GM19395 (cell line): ENCODE measurements around the gene HOXD1.

ENCODE experiments used
- ATAC-seq: cut with Tn5 transposase; IDR thresholded peaks from one replicate; pipeline ENCODE4 v1.9.1; 2021; ENCODE audit warnings: mild to moderate bottlenecking, moderate library complexity; ENCODE audit not compliant: unreplicated experiment

HOXD1 gene

DNA sequence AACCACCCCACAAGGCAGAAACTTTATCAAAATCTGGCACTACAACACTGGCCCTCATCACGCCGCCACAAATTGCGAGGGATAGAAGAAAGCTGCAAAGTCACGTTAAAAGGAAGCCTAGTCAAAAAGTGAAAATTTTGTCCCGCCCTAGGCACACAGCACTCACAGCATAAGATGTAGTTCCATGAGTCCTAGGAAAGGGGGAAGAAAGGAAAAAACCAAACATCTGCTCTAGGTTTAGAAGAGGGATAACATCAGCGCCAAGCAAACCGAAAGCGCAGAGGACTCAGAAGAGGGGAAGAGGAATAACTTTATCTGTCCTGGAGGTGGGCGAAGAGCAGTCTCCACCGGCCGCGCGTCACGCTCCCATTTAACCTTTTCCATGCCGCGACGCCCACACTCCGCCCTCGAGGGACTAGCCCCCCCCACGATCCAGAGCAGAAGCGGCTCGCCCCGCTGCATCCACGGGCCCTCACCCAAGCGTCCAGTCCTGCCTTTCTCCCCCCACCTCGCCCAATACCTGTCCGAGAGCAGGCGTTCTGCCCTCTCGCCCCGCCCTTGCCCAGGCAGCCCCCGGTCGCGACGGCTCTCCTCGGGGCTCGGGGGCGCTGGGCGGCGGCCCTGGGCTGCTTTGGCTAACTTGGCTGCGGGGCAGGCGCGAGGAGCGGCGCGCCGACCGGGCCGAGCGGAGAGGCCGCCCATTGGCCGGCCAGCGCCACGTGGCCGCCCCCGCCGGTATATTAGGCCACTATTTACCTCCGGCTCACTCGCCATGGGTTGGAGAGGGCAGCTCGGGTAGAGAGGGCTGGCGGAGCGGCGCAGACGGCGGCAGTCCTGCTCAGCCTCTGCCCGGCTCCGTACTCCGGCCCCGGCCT lies at the start of gene HOXD1:
Gene HOXD1 (plus strand): TSS at position 770 of the 875 bp plus-strand sequence. CDS start 134 bp downstream, outside the sequence.
- ATAC-seq, result no peak

GRCh38 chr2:176138923-176139660 lies 49.4 kb upstream of the HOXD1 start:
- no peak for ATAC-seq

- ATAC-seq, result no peak
Measured at GRCh38 chr2:176139661-176140512, 48.6 kb upstream of the HOXD1 start.

DNA sequence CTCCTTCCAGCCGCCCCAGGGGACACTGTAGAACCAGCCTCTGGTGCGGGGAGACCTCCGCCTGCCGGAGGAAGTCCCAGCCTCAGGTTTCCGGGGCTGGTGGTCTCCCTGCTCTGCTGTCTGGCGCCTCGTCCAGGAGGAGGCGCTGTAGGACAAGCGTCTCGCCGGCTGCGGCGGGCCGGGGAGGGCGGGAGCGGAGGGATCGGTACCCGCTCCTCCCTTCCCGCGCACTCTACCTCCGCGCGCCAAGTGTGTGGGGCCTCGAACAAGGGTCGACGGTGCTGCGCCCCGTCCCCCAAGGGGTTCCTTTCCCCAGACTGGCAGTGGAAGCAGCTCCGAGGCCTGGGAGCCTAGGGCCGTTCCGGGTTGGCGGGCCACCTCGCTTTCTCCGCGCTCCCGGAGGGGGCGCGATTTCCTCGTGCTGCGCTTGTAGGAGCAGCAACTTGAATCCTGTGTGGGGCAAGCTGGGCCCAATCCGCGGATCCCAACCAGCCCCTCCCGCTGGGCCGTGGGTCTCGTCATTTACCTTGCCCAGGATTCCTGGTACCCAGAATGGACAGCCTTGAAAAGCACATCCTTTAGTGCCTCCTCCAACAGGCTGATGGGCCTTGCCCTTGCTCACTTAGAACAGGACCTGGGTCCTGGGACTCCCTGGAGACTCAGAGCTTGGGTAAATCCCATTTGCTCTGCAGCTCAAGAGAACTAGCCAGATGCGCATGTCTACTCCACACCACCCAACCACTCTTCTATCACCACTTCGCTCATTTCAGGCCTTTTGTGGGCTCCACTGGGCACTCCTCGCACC lies 47.8 kb upstream of the HOXD1 start:
- peak; percentile 91 for ATAC-seq

- ATAC-seq, result no peak
Measured at GRCh38 chr2:176142281-176142680, 46.2 kb upstream of the HOXD1 start.

GRCh38 chr2:176145085-176145969 lies 43.1 kb upstream of the HOXD1 start:
- no peak for ATAC-seq

DNA sequence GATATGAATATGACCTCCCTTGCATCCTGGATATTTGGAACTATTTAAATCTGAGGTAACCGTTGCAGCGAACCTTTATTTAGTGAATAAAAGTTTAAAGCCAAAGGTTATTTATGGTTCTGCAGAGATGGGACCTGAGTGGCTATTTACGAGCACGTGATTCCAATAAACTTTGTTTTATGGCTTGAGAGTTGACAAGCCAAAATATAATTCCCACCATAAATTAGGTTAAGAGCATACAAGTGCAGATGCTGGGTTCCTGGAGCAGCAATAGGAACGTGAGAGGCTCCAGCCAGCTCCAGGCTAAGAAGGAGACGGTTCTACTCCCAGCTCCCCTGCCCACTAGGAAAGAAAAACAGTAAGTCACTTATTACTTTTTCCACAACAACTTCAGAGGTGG lies 42.4 kb upstream of the HOXD1 start:
- ATAC-seq, result no peak

GRCh38 chr2:176146645-176147044 lies 41.8 kb upstream of the HOXD1 start:
- no peak for ATAC-seq

- no peak for ATAC-seq
Measured at GRCh38 chr2:176147210-176147799, 41.2 kb upstream of the HOXD1 start.

DNA sequence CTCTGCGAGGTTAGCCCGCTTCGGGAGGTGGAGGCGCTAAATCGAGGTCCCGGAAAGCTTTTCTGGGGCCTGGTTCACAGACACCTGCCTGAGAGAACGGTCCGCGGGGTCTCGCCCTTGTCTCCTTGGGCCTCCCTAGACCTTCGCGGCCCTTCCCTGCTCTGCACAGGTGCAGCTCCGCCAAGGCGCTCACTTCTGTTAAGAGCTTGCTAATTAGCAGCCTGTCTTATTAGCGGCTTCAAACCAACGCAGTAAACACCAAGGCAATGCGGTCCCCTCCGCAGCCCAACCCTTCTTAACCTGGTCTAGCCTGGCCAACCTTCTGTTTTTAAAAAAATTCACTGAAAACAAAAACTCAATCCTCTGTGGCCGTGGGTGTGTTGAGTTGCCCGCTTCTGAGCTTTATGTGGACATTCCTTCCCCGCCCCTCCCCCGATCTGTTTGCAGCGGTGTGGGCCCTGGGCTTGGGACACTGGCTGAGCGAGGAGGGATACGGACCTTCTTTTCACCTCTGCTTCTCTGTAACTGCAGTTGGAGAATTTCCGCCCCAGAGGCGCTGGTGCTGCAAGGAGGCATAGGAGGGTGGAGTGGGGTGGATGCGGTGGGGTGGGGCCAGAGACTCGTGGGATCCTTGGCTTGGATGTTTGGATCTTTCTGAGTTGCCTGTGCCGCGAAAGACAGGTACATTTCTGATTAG lies 40.5 kb upstream of the HOXD1 start:
- ATAC-seq, result no peak

- no peak for ATAC-seq
Measured at GRCh38 chr2:176148751-176149421, 39.6 kb upstream of the HOXD1 start.

DNA sequence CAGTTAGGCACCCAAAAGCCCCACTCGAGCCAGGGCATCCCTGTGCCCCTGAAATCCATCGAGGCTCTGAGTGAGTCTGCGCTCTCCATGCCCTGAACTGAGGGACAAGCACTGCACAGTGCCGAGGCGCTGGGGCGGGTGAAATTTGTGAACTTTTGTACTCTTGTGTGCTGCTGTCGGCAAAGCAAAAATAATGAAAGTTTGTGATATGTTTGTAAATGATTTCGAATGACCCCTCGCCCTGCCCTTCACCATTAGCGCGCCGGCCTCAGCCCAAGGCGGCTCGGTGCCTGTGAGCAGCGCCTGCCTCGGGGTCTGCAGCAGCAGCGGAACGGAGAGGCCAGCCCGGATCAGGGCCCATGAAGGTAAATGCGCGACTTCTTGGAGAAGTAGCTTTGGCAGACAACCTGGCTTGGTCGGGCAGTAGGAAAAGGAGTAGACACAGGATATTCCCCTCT lies 39.0 kb upstream of the HOXD1 start:
- ATAC-seq, result no peak

GRCh38 chr2:176149939-176150583 lies 38.4 kb upstream of the HOXD1 start:
- ATAC-seq, result no peak

- ATAC-seq, result no peak
Measured at GRCh38 chr2:176150584-176151441, 37.7 kb upstream of the HOXD1 start.

DNA sequence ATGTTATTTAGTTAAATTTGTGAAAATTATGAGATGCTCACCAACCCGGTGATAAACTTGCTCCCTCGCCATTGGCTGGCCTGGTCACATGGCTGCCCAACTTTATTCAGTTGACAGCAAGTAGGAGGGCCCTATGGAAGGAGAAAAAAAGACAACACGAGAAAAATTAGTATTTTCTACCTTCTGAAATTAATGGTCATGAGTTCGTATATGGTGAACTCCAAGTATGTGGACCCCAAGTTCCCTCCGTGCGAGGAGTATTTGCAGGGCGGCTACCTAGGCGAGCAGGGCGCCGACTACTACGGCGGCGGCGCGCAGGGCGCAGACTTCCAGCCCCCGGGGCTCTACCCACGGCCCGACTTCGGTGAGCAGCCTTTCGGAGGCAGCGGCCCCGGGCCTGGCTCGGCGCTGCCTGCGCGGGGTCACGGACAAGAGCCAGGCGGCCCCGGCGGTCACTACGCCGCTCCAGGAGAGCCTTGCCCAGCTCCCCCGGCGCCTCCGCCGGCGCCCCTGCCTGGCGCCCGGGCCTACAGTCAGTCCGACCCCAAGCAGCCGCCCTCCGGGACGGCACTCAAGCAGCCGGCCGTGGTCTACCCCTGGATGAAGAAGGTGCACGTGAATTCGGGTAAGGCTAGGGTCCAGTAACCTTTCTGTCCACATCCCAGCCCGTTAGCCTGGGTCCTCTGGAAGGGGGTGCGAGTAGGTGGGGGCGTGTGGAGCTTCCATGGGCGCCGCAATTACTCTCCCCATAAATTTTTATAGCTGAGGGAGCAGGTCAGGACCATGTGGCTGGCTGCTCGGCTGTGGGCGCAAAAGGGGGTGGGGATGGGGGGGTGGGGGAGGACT lies 36.8 kb upstream of the HOXD1 start, which contains the start of gene HOXD4:
Gene HOXD4 (plus strand): TSS at position 109 of the 846 bp plus-strand sequence. CDS start 84 bp downstream, at position 193.
- no peak for ATAC-seq
